ENCODE measurements around the gene ADCY7. TPM values are rescaled to one million over a fixed set of nuclear protein-coding genes. Genes with fewer than 3 reads are reported as not detected.
A peak's percentile ranks its signal among the peaks of the same experiment; 100 is the strongest.

Gene ADCY7
- total RNA-seq, 2 donors from 2014 or later: 30.1 to 37.2 TPM

DNA sequence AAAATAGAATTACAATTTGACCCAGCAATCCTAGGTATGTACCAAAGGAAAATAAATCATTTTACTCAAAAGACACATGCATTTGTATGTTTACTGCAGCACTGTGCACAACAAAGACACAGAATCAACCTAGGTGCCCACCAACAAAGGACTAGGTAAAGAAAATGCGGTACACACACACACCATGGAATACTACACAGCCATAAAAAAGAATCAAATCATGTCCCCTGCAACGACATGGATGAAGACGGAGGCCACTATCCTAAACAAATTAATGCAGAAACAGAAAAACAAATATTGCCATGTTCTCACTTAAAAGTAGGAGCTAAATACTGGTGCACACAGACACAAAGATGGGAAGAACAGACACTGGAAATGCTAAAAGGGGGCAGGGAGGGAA, 66.2 kb downstream of the ADCY7 start:
- peaks cover 74% of the 10 kb centered on the region for H3K36me3 ChIP-seq (ENCODE audit: control insufficient read depth, insufficient read depth, low read length)
- H3K27me3 ChIP-seq (ENCODE audit: control insufficient read depth, insufficient read depth, low read length, poor library complexity, severe bottlenecking): no peaks in the 10 kb centered on the region
- no peak for DNase-seq
- no peaks in the 10 kb centered on the region for H3K9me3 ChIP-seq (ENCODE audit: control insufficient read depth, low read length)
- 95% methylated on average over 3 of the region's 3 CpGs; no CpG with 5 or more reads in 1 of the 2 experiments for WGBS, 2 experiments (ENCODE audit: insufficient coverage in 1 of 2, insufficient read length in 1 of 2)
- TF ChIP-seq, protein P1, sequence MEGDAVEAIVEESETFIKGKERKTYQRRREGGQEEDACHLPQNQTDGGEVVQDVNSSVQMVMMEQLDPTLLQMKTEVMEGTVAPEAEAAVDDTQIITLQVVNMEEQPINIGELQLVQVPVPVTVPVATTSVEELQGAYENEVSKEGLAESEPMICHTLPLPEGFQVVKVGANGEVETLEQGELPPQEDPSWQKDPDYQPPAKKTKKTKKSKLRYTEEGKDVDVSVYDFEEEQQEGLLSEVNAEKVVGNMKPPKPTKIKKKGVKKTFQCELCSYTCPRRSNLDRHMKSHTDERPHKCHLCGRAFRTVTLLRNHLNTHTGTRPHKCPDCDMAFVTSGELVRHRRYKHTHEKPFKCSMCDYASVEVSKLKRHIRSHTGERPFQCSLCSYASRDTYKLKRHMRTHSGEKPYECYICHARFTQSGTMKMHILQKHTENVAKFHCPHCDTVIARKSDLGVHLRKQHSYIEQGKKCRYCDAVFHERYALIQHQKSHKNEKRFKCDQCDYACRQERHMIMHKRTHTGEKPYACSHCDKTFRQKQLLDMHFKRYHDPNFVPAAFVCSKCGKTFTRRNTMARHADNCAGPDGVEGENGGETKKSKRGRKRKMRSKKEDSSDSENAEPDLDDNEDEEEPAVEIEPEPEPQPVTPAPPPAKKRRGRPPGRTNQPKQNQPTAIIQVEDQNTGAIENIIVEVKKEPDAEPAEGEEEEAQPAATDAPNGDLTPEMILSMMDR (conservative IDR thresholded peaks at IDR 0.05): no peak
- Mint-ChIP-seq H3K4me1 (peaks cover 12% of the 10 kb centered on the region), H3K27me3 (ENCODE audit: insufficient read depth) (no peaks in the 10 kb centered on the region), H3K9me3 (peaks cover 3% of the 10 kb centered on the region), H3K27ac (no peak overlapping the region), H3K4me3 (no peak overlapping the region), H3K36me3 (ENCODE audit: low read depth) (peaks cover 62% of the 10 kb centered on the region)
- H3K27ac ChIP-seq (ENCODE audit: low read depth, low read length): no peak overlapping the region
- H3K4me1 ChIP-seq (ENCODE audit: control insufficient read depth, insufficient read depth, low read length): no peaks in the 10 kb centered on the region
- no peak overlapping the region for H3K9ac ChIP-seq (ENCODE audit: extremely low read depth, low read length, poor library complexity, severe bottlenecking)
- H3K4me3 ChIP-seq (ENCODE audit: low read length): no peak overlapping the region

DNA sequence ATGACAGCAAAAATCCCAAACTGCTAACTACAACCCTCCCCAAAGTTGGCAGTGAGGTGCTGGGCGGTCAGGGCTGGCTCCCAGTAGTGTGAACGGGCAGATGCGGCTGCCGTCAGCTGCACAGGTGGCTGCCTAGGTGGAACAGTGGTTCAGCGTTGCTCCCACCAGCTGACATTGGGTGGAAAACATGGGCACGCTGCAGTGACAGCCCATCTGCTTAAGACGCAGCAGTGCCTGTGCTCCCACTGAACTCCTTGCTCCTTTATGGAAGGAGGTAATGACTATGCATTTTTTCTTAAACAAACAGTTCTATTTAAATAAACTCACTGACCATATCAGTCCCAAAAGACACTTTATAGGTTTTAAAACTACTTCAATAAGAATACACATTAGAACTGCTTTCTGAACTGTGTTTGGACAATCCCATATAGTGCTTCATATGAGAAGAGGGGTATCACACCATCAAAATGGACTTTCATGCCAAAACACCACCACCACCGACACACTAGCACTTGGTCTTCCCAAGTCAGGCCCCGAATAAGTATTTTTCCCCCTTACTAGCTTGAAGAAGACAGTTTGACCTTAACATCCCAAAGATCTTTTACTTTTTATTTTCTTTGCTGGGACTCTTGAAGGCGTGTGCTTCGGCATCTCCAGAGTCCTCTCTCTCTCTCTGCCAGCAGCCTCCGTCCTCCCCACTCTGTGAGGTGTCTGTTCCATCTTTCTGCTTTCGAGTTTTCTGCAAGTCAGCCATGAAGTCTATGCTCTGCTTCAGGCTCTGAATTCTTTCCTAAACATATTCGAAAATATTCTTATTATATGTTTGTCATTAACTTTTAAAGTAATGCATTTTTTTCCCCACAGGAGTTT, 68.0 kb downstream of the ADCY7 start:
- no peak for DNase-seq
- Histone ChIP-seq H3K9me3 (ENCODE audit: control insufficient read depth, low read length) (no peaks in the 10 kb centered on the region), H3K36me3 (ENCODE audit: control insufficient read depth, insufficient read depth, low read length) (peaks cover 72% of the 10 kb centered on the region), H3K27ac (ENCODE audit: low read depth, low read length) (peak overlapping the region; percentile 30), H3K4me3 (ENCODE audit: low read length) (no peak overlapping the region), H3K9ac (ENCODE audit: extremely low read depth, low read length, poor library complexity, severe bottlenecking) (no peak overlapping the region), H3K4me1 (ENCODE audit: control insufficient read depth, insufficient read depth, low read length) (no peaks in the 10 kb centered on the region), H3K27me3 (ENCODE audit: control insufficient read depth, insufficient read depth, low read length, poor library complexity, severe bottlenecking) (no peaks in the 10 kb centered on the region)
- TF ChIP-seq, protein P1 (conservative IDR thresholded peaks at IDR 0.05): no peak
- Mint-ChIP-seq H3K4me1 (peaks cover 11% of the 10 kb centered on the region), H3K36me3 (ENCODE audit: low read depth) (peaks cover 61% of the 10 kb centered on the region), H3K27me3 (ENCODE audit: insufficient read depth) (no peaks in the 10 kb centered on the region), H3K9me3 (peaks cover 3% of the 10 kb centered on the region), H3K4me3 (no peak overlapping the region), H3K27ac (peak overlapping the region; percentile 22)
- WGBS, 2 experiments (ENCODE audit: insufficient coverage in 1 of 2, insufficient read length in 1 of 2): 95 to 98% methylated on average over 9 to 12 of the region's 14 CpGs

DNA sequence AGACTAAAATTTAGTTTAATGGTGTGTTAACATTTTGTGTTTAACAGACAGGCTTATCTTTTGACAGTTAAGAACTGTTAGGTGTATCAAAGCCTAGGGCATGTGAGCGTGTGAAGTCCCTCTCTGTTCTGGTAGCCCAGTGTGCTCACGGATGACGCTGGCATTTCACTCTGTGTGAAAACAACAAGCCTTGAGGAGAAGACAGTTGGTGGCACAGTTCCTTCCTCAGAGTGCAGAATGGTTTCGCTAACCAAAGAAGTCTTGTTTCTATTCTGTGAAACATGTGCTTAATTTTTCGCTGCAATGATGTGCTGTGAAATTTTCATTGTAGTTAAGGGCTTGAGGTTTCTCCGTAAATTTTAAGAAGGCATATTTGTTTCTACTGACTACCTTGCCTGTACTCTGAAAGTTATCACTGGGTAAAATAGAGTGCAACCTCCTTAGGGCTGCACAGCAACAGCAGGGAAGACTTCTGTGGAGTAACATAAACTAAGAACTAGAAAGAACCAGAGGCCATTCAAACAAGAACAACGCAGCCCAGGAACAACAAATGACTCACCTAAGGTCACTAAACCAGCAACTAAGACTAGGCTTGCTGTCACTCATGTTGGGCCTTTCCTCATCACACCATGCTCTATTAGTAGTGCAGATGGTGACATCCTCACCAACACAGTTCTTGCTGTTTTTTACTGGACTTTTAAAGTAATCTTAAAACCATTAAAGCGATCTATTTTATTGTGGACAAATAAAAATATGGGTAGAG, 69.0 kb downstream of the ADCY7 start:
- 91 to 92% methylated on average over 6 to 7 of the region's 8 CpGs for WGBS, 2 experiments (ENCODE audit: insufficient coverage in 1 of 2, insufficient read length in 1 of 2)
- peaks cover 59% of the 10 kb centered on the region for H3K36me3 Mint-ChIP-seq (ENCODE audit: low read depth)

More for the DNA sequence above, 69.0 kb downstream of the ADCY7 start:
- no peaks in the 10 kb centered on the region for H3K4me1 ChIP-seq (ENCODE audit: control insufficient read depth, insufficient read depth, low read length)
- peaks cover 3% of the 10 kb centered on the region for H3K9me3 Mint-ChIP-seq
- H3K27me3 ChIP-seq (ENCODE audit: control insufficient read depth, insufficient read depth, low read length, poor library complexity, severe bottlenecking): no peaks in the 10 kb centered on the region
- no peaks in the 10 kb centered on the region for H3K9me3 ChIP-seq (ENCODE audit: control insufficient read depth, low read length)
- DNase-seq: no peak
- no peaks in the 10 kb centered on the region for H3K27me3 Mint-ChIP-seq (ENCODE audit: insufficient read depth)
- TF ChIP-seq, protein P1 (conservative IDR thresholded peaks at IDR 0.05): no peak
- no peak overlapping the region for H3K4me3 ChIP-seq (ENCODE audit: low read length)
- no peak overlapping the region for H3K9ac ChIP-seq (ENCODE audit: extremely low read depth, low read length, poor library complexity, severe bottlenecking)
- H3K36me3 ChIP-seq (ENCODE audit: control insufficient read depth, insufficient read depth, low read length): peaks cover 76% of the 10 kb centered on the region
- no peak overlapping the region for H3K27ac ChIP-seq (ENCODE audit: low read depth, low read length)
- no peak overlapping the region for H3K4me3 Mint-ChIP-seq
- peaks cover 2% of the 10 kb centered on the region for H3K4me1 Mint-ChIP-seq
- peak overlapping the region; percentile 25 for H3K27ac Mint-ChIP-seq
